ENCODE results near the gene RNASEH2A. TPM values are rescaled to one million over a fixed set of nuclear protein-coding genes. Genes with fewer than 3 reads are reported as not detected.

The RNASEH2A gene
- total RNA-seq, 1 experiment from 2014 or later: 41.6 TPM

GRCh38 chr19:12764698-12765097 is 41.7 kb upstream of the RNASEH2A start:
- Mint-ChIP-seq H3K4me3 (ENCODE audit: low read depth, unreplicated experiment) (no peak overlapping the region), H3K9me3 (ENCODE audit: low read depth, unreplicated experiment) (no peaks in the 10 kb centered on the region), H3K27ac (ENCODE audit: unreplicated experiment) (no peak overlapping the region), H3K4me1 (ENCODE audit: low read depth, unreplicated experiment) (no peaks in the 10 kb centered on the region), H3K36me3 (ENCODE audit: insufficient read depth, unreplicated experiment) (peaks cover 29% of the 10 kb centered on the region), H3K27me3 (ENCODE audit: unreplicated experiment) (no peaks in the 10 kb centered on the region)
- DNase-seq: no peak
- intact Hi-C loops (cut with micrococcal nuclease; ENCODE audit: unreplicated experiment): loop anchor here (5.0 kb wide), 1 partner anchor 83 kb away; no protein-coding TSS in a partner anchor
- TF ChIP-seq, protein P1, sequence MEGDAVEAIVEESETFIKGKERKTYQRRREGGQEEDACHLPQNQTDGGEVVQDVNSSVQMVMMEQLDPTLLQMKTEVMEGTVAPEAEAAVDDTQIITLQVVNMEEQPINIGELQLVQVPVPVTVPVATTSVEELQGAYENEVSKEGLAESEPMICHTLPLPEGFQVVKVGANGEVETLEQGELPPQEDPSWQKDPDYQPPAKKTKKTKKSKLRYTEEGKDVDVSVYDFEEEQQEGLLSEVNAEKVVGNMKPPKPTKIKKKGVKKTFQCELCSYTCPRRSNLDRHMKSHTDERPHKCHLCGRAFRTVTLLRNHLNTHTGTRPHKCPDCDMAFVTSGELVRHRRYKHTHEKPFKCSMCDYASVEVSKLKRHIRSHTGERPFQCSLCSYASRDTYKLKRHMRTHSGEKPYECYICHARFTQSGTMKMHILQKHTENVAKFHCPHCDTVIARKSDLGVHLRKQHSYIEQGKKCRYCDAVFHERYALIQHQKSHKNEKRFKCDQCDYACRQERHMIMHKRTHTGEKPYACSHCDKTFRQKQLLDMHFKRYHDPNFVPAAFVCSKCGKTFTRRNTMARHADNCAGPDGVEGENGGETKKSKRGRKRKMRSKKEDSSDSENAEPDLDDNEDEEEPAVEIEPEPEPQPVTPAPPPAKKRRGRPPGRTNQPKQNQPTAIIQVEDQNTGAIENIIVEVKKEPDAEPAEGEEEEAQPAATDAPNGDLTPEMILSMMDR (IDR thresholded peaks at IDR 0.05; ENCODE audit: unreplicated experiment): no peak
- CTCF ChIA-PET: no interaction called here
- no TSS peak for BruUV-seq (replicated peaks)

- intact Hi-C loops (cut with micrococcal nuclease; ENCODE audit: unreplicated experiment): no loop called here
- no peaks in the 10 kb centered on the region for H3K4me1 Mint-ChIP-seq (ENCODE audit: low read depth, unreplicated experiment)
- no peak overlapping the region for H3K4me3 Mint-ChIP-seq (ENCODE audit: low read depth, unreplicated experiment)
- H3K27ac Mint-ChIP-seq (ENCODE audit: unreplicated experiment): no peak overlapping the region
- no TSS peak for BruUV-seq (replicated peaks)
- H3K9me3 Mint-ChIP-seq (ENCODE audit: low read depth, unreplicated experiment): no peaks in the 10 kb centered on the region
- TF ChIP-seq, protein P1 (IDR thresholded peaks at IDR 0.05; ENCODE audit: unreplicated experiment): peak; percentile 42
- DNase-seq: no peak
- no peaks in the 10 kb centered on the region for H3K27me3 Mint-ChIP-seq (ENCODE audit: unreplicated experiment)
- CTCF ChIA-PET: no interaction called here
- H3K36me3 Mint-ChIP-seq (ENCODE audit: insufficient read depth, unreplicated experiment): peaks cover 37% of the 10 kb centered on the region
Observed at GRCh38 chr19:12766051-12766521, 40.3 kb upstream of the RNASEH2A start.

DNA sequence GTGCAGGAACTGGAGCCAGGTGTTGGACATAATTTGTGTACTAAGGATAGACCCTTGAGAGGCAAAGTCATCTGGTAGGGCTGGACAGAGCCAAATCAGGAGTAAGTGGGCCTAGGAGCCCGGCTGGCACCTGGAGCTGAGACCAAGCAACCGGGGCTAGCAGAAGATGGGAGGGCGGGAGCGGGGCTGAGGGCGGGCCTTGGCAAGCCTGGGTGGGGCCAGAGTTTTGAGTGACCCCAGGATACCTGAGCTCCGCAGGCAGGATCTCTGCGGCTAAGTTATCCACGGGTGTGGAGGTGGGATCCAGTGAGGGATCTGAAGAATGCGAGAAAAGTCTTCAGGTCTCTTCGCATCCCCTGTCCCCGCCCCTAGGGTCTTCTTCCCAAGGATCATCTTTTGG is 39.2 kb upstream of the RNASEH2A start:
- Mint-ChIP-seq H3K27me3 (ENCODE audit: unreplicated experiment) (no peaks in the 10 kb centered on the region), H3K27ac (ENCODE audit: unreplicated experiment) (no peak overlapping the region), H3K9me3 (ENCODE audit: low read depth, unreplicated experiment) (no peaks in the 10 kb centered on the region), H3K36me3 (ENCODE audit: insufficient read depth, unreplicated experiment) (peaks cover 47% of the 10 kb centered on the region), H3K4me3 (ENCODE audit: low read depth, unreplicated experiment) (no peak overlapping the region), H3K4me1 (ENCODE audit: low read depth, unreplicated experiment) (no peaks in the 10 kb centered on the region)
- no TSS peak for BruUV-seq (replicated peaks)
- intact Hi-C loops (cut with micrococcal nuclease; ENCODE audit: unreplicated experiment): no loop called here
- TF ChIP-seq, protein P1 (IDR thresholded peaks at IDR 0.05; ENCODE audit: unreplicated experiment): no peak
- CTCF ChIA-PET: interaction anchor here (0.6 kb wide), 1 partner anchor 216 kb away, joined by 3 read pairs; no protein-coding TSS in a partner anchor
- DNase-seq: no peak

DNA sequence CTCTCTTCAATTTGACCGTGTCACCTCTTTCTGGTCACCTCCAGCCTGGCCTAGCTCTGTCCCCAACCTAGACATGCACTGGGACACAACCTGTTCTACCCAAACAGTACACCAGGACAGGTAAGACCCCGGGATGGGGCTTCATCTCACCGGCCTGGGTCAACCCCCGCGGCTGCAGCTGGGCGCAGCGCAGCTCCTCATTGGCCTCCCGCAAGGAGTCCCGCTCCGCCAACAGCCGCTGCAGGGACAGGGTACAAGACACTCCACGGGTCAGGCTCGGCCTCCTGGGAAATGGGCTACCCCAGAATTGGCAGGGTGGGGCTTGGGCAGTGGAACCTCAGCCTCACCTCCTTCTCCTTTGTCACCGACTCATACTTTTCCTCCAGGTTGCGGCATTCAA is 38.7 kb upstream of the RNASEH2A start:
- DNase-seq: no peak
- no peaks in the 10 kb centered on the region for H3K27me3 Mint-ChIP-seq (ENCODE audit: unreplicated experiment)
- intact Hi-C loops (cut with micrococcal nuclease; ENCODE audit: unreplicated experiment): no loop called here
- H3K36me3 Mint-ChIP-seq (ENCODE audit: insufficient read depth, unreplicated experiment): peaks cover 49% of the 10 kb centered on the region
- H3K4me1 Mint-ChIP-seq (ENCODE audit: low read depth, unreplicated experiment): no peaks in the 10 kb centered on the region
- H3K27ac Mint-ChIP-seq (ENCODE audit: unreplicated experiment): no peak overlapping the region
- TF ChIP-seq, protein P1 (IDR thresholded peaks at IDR 0.05; ENCODE audit: unreplicated experiment): no peak
- no TSS peak for BruUV-seq (replicated peaks)
- CTCF ChIA-PET: interaction anchor here (0.6 kb wide), 1 partner anchor 217 kb away, joined by 3 read pairs; no protein-coding TSS in a partner anchor
- no peak overlapping the region for H3K4me3 Mint-ChIP-seq (ENCODE audit: low read depth, unreplicated experiment)
- no peaks in the 10 kb centered on the region for H3K9me3 Mint-ChIP-seq (ENCODE audit: low read depth, unreplicated experiment)
